HG03039 (cell line): Measurements from ENCODE around the gene TPRG1.
A peak's percentile ranks its signal among the peaks of the same experiment; 100 is the strongest.

ENCODE experiments used
- ATAC-seq: cut with Tn5 transposase; IDR thresholded peaks from one replicate; pipeline ENCODE4 v1.9.1; 2021; ENCODE audit warnings: mild to moderate bottlenecking, moderate library complexity; ENCODE audit not compliant: unreplicated experiment

The TPRG1 gene

GRCh38 chr3:189276444-189277219, 104.9 kb downstream of the TPRG1 start:
- ATAC-seq = no peak

DNA sequence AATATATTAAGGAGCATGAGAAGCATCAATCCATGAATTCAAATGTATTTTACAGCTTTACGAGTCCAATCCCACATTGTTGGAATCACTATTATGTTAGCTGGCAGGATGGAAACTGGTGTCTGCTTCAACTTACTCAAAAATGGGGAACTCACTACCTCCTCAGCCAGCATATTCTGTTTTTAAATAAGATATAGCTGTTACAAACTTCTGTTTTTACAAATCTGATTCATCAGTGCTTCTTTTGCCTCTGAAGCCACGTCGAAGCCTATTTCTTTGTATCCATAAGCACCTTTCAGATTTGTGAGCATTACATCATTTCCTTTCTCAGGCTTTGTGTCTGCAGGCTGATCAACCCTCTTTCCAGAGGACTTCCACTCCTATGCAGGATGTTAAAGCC, 105.9 kb downstream of the TPRG1 start:
- no peak for ATAC-seq

DNA sequence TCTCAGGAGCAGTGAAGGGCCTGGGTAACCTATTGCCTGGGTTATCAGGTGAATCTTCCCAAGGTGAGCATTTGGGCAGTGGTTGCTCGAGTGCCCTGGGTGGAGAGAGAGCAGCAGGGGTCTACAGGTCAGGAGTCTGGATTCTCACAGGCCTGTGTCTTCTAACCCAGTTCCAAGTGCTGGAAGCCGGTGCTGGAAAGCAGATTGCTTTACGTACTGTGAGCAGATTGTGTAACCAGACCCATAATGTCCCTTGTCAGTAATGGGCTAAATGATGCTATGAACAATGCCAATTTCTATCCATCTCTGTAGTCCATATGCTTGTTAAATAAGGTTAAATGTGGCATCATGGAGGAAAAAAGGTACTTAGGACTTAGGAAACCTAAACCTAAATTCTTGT, 106.5 kb downstream of the TPRG1 start:
- no peak for ATAC-seq

GRCh38 chr3:189282189-189282588, 110.4 kb downstream of the TPRG1 start:
- ATAC-seq = no peak

DNA sequence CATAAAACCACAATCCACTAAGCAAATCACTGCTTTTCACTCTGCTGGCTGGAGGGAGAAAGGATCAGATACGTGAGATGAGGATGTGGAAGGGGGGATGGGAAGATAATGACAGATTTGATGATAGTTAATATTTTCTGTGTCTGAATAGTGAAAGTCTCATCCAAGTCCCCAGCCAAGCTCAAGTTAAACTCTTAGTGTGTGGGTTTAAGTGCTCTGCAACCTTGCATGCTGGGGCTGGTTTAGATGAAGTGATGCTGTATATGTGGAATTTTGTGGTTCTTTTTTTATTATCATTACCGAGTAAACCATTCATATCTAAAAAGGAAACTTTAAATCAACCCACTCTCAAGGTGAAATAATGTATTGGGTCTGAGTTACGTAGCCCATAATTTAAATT, 111.0 kb downstream of the TPRG1 start:
- no peak for ATAC-seq

- no peak for ATAC-seq
These were observed 114.4 kb downstream of the TPRG1 start for GRCh38 chr3:189286188-189286587.

DNA sequence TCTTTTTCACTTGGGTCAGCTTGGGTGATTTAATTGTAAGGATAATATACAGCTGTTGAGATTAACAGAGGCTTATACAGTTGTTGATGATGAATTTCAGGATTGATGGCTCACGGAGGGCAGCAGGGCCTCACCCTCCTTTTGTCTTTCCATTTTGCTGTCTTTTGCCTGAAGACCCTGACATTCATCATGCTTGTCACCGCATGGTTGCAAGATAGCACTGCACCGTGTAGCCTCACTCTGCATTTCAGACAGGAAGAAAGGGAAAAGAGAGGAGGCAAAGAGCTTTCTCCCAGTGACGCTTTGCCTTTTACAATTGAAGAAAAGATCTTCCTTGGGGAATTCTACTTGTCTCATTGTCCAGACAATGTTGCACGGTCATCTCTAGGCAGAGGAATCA, 115.1 kb downstream of the TPRG1 start:
- no peak for ATAC-seq

DNA sequence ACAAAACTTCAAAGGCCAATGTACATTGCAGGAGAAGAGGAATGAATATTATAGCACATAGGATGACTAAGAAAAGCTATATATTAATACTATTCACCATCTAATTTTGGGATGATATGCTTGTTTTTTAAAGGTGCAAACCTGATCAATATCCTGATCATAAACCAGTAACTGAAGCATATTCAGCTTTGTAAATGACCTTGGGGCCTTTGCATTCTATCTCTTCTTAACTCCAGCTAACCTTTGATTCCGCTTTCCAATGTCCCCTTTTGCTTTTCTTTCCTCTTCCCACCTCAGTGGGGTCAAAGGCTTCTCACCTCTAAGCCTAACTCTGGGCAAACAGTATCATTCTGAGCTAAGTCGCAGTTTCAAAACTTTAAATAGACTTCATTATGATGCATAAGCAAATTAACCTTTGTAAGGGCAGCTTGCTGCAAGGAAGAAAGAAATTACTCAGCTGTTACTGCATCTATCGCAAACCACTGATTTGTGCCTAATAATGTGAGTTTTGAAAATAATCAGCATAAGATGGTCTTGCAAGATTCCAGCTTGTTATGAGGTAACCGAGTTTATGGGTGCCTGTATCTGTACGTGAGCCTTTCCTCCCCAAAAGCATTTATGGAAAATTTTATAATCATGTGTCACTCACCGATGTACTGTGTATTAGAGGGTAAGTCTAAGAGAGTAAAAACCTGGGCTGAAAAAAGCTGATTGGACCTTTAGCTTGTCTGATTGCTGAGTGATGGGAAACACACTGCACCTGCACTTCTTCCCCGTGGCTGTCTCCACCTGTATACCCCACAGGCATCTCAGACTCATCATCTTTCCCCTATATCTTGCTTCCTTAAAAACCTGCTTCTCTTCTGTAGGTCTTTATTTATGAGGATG, 116.8 kb downstream of the TPRG1 start:
- peak; percentile 89 for ATAC-seq

- ATAC-seq = no peak
These were observed 117.5 kb downstream of the TPRG1 start for GRCh38 chr3:189289251-189289650.

DNA sequence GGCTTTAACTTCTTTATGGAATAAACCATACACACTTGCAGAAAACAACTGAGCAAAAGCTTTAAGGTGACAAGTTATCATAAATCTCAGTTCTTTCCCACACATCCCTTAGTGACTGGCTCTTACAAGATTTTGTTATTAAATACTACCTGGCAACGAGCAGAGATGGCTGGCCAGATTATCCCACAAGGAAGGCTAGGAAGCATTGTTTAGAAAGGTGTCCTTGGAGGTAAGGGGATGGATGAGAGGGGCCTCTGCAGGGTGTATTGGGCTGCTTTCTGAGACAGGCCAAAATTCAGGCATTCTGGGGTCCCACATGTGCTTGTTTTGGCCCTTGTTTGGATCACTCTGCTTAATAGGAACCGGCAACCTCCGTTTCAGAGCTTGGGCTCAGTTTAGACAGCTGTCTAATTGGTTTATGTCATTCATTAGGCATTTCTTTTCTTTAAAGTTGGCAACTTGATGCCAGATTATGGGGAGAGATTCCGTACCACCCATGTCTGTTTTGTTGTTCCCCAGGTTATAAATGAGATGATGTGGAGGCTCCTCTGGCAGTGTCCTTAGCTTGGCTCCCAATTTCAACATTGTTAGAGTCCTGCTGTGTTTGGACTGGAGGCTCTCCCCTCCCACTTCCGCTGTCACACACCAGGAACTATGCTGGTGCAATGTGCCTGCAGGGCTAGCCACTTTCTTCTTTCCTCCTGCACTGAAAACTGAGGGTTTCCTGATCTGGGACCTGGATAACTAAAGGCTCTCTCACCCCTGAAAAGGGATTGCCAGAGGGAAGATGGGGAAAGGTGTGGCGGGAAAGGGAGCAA, 121.1 kb downstream of the TPRG1 start:
- ATAC-seq = no peak

DNA sequence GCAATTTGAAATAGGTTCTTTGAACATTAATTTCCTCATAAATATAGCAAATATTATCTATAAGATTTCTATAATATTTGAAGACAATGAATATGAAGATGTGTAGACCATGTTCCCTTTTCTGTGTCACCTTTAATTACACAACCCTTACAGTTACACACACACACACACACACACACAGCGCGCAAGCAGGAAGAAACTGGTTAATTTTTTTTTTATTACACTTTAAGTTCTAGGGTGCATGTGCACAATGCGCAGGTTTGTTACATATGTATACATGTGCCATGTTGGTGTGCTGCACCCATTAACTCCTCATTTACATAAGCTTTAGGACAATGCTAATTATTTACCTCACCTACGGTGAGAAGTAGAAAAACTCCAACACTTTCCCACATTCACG, 122.9 kb downstream of the TPRG1 start:
- no peak for ATAC-seq

DNA sequence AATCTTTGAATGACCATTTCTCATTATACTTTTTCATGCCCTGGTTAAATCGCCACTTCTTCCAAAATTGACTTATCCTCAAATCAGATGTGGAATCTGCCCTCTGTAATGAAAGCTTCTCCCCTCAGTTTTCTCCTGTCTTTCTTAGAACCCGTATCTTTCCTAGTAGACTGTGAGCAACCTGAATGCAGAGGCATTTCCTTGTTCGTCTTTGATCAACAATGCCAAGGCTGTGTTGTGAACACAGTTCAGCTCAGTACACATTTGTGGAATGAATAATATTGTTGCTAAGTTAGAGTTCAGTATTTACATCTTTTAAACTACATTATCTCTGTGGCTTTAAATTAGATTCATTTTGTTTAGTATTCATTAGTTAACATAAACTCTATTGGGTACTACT, 123.3 kb downstream of the TPRG1 start:
- ATAC-seq = no peak

- ATAC-seq = no peak
These were observed 126.2 kb downstream of the TPRG1 start for GRCh38 chr3:189297932-189298331.

GRCh38 chr3:189298469-189299375, 127.0 kb downstream of the TPRG1 start:
- no peak for ATAC-seq

GRCh38 chr3:189300345-189300744, 128.6 kb downstream of the TPRG1 start:
- ATAC-seq = no peak

DNA sequence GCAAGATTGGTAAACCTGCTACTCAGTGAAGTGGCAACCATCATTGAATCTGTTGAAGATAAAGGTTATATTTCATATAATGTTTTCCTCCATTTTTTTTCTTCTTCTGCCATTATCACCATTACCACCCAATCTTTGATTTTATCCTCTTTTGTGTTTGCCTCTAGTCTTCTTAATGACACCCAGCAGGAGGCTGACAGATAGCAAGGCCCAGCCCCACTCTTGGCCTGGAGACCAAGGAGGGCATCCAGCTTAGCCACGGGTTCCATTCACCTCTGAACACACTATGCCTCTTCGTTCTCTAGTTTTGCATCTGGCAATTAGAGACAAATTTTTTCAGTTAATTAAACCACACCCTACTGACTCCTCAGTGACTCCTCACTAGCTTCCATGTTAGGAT, 129.7 kb downstream of the TPRG1 start:
- no peak for ATAC-seq

GRCh38 chr3:189303584-189303983, 131.8 kb downstream of the TPRG1 start:
- ATAC-seq = no peak

DNA sequence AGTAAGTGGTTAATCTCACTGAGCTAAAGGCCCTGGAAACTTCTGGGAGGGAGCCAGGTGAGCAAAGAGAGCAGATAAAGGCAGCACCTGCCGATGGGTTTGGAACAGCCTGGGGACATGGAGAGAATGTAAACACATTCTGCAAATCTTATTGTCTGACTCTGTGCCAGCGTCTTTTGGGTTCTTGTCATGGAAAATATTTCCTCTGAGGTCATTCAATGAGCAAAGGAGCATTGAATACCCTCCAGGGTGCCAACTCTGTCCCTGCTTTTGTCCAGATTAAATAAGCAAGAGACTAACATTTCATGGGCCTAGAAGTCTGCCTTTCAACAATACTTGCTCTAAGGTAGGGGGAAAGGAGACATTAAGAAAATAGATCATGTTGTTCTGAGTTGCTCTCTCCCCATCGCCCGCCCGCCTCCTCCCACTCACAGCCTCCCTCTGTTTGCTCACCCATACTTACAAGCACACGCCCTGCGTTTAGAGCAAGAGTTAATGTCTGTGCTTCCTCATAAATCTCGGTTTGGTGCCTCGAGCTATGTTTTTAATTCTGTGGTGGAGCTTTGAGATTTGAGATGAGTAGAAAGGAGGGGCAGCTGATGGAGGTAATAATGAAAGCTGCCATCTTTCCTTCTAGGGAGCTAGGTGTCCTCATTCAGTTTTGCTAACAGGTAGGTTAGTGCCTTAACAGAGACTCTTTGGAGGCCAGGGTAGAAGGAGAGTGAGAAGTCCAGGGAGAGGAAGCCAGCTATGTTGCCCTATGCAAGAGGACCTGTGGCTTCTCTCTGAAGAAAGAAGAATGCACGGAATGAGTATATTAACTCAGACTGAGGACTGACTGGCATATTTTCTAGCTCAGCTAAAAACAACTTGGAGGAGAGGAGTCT, 132.9 kb downstream of the TPRG1 start:
- ATAC-seq = no peak

- ATAC-seq = peak; percentile 58
These were observed 133.6 kb downstream of the TPRG1 start for GRCh38 chr3:189305412-189305811.
